ENCODE data around the gene LSMEM2.
"Not testable (repeated sequence)": the region's sequence is repeated elsewhere in the genome, so short reads cannot be mapped to it uniquely, and the experiment has no call there.

DNA sequence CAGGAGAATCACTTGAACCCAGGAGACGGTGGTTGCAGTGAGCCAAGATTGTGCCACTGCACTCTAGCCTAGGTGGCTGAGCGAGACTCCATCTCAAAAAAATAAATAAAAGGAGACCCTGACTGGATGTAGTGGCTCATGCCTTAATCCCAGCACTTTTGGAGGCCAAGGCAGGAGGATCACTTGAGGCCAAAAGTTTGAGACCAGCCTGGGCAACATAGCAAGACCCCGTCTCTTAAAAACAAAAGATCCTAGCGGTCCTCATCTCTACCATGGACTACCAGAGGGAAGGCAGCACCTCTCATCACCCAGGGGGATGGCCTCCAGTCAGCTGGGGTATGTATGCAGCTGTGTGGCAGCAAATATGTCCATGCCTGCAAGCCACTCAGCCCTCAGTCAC, 16.7 kb upstream of the LSMEM2 start:
- TF ChIP-seq CTCF (IDR thresholded peaks at IDR 0.05 in 2 of 3, conservative IDR thresholded peaks at IDR 0.05 in 1 of 3; ENCODE audit: insufficient read depth in 2 of 3, low read depth in 1 of 3, low read length in 3 of 3); HDAC2 (IDR thresholded peaks at IDR 0.05): not testable (repeated sequence)
- TF ChIP-seq, protein P1, sequence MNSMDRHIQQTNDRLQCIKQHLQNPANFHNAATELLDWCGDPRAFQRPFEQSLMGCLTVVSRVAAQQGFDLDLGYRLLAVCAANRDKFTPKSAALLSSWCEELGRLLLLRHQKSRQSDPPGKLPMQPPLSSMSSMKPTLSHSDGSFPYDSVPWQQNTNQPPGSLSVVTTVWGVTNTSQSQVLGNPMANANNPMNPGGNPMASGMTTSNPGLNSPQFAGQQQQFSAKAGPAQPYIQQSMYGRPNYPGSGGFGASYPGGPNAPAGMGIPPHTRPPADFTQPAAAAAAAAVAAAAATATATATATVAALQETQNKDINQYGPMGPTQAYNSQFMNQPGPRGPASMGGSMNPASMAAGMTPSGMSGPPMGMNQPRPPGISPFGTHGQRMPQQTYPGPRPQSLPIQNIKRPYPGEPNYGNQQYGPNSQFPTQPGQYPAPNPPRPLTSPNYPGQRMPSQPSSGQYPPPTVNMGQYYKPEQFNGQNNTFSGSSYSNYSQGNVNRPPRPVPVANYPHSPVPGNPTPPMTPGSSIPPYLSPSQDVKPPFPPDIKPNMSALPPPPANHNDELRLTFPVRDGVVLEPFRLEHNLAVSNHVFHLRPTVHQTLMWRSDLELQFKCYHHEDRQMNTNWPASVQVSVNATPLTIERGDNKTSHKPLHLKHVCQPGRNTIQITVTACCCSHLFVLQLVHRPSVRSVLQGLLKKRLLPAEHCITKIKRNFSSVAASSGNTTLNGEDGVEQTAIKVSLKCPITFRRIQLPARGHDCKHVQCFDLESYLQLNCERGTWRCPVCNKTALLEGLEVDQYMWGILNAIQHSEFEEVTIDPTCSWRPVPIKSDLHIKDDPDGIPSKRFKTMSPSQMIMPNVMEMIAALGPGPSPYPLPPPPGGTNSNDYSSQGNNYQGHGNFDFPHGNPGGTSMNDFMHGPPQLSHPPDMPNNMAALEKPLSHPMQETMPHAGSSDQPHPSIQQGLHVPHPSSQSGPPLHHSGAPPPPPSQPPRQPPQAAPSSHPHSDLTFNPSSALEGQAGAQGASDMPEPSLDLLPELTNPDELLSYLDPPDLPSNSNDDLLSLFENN (IDR thresholded peaks at IDR 0.05; ENCODE audit: low read depth in 2 of 2, low read length in 2 of 2), result not testable (repeated sequence)
